ENCODE measurements around the gene BMPER. TPM values are rescaled to one million over a fixed set of nuclear protein-coding genes. Genes with fewer than 3 reads are reported as not detected.

Gene BMPER
- polyA plus RNA-seq, 1 donor from 2014 or later, result 2.1 TPM

DNA sequence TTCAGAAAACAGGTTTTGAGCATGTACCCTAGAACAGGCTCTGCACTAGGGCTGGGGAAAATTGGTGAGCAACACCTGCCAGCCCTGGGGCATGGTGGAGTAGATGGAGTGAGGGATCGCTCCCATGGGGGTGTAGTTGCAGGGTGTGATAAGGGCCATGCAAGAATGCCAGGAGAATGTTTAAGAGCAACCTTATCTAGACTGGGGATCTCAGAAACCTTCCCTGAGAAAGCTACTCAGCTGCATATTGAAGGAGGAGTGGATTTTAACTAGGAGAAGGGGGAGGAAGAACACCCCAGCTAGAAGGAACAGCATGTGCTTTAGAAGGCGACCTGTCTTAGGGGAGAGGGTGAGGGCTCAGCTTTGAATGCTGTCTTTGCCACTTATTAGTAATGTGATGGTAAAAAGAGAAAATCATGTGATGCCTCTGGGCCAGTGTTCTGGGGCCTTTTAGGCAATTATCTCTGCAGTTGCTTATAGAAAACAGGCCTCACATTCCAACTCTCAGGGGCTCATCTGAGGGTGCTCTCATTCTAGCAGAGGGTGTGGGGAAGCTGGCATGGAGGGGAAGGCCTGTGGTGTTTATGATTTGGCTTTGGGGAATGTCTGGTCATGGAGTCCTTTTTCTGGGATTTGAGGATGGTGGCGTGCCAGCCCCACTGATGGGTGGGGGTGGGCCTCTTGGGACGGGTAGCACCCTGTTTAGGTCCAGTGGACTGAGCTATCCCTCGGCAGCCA is 225.4 kb downstream of the BMPER start:
- Histone ChIP-seq H3K27me3 (ENCODE audit: insufficient read depth, low read depth, low read length) (no peaks in the 10 kb centered on the region), H2AFZ (ENCODE audit: low read depth, low read length) (no peak overlapping the region), H3K4me2 (ENCODE audit: low read length) (no peak overlapping the region), H3F3A (ENCODE audit: insufficient read depth, low read length, poor library complexity, severe bottlenecking) (no peaks in the 10 kb centered on the region), H3K4me3 (ENCODE audit: low read length) (no peak overlapping the region), H3K9ac (ENCODE audit: low read length) (no peak overlapping the region), H3K79me2 (replicated peaks; ENCODE audit: insufficient read depth, low read length) (no peaks in the 10 kb centered on the region), H4K20me1 (ENCODE audit: insufficient read depth) (no peaks in the 10 kb centered on the region), H3K9me2 (ENCODE audit: insufficient read depth, low read length) (no peaks in the 10 kb centered on the region), H3K27ac (ENCODE audit: low read length) (no peak overlapping the region), H3K9me3 (ENCODE audit: low read length) (no peaks in the 10 kb centered on the region), H3K36me3 (ENCODE audit: insufficient read depth, low read length) (no peaks in the 10 kb centered on the region)
- no peak for TF ChIP-seq TAF1 (IDR thresholded peaks at IDR 0.05; ENCODE audit: low read depth)
- TF ChIP-seq EP300 (conservative IDR thresholded peaks at IDR 0.05; ENCODE audit: poor library complexity, severe bottlenecking), result no peak
- TF ChIP-seq, protein P1, sequence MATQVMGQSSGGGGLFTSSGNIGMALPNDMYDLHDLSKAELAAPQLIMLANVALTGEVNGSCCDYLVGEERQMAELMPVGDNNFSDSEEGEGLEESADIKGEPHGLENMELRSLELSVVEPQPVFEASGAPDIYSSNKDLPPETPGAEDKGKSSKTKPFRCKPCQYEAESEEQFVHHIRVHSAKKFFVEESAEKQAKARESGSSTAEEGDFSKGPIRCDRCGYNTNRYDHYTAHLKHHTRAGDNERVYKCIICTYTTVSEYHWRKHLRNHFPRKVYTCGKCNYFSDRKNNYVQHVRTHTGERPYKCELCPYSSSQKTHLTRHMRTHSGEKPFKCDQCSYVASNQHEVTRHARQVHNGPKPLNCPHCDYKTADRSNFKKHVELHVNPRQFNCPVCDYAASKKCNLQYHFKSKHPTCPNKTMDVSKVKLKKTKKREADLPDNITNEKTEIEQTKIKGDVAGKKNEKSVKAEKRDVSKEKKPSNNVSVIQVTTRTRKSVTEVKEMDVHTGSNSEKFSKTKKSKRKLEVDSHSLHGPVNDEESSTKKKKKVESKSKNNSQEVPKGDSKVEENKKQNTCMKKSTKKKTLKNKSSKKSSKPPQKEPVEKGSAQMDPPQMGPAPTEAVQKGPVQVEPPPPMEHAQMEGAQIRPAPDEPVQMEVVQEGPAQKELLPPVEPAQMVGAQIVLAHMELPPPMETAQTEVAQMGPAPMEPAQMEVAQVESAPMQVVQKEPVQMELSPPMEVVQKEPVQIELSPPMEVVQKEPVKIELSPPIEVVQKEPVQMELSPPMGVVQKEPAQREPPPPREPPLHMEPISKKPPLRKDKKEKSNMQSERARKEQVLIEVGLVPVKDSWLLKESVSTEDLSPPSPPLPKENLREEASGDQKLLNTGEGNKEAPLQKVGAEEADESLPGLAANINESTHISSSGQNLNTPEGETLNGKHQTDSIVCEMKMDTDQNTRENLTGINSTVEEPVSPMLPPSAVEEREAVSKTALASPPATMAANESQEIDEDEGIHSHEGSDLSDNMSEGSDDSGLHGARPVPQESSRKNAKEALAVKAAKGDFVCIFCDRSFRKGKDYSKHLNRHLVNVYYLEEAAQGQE (IDR thresholded peaks at IDR 0.05; ENCODE audit: borderline replicate concordance), result no peak
- no peak for TF ChIP-seq SMC3 (conservative IDR thresholded peaks at IDR 0.05; ENCODE audit: poor library complexity)
- TF ChIP-seq MXI1 (conservative IDR thresholded peaks at IDR 0.05; ENCODE audit: poor library complexity, severe bottlenecking), result no peak
- no peak for TF ChIP-seq EZH2 (IDR thresholded peaks at IDR 0.05; ENCODE audit: borderline replicate concordance, insufficient read depth, low read length, poor library complexity, severe bottlenecking)
- no peak for TF ChIP-seq POLR2AphosphoS5 (IDR thresholded peaks at IDR 0.05)
- no peak for TF ChIP-seq RAD21 (conservative IDR thresholded peaks at IDR 0.05)
- TF ChIP-seq, protein P2, sequence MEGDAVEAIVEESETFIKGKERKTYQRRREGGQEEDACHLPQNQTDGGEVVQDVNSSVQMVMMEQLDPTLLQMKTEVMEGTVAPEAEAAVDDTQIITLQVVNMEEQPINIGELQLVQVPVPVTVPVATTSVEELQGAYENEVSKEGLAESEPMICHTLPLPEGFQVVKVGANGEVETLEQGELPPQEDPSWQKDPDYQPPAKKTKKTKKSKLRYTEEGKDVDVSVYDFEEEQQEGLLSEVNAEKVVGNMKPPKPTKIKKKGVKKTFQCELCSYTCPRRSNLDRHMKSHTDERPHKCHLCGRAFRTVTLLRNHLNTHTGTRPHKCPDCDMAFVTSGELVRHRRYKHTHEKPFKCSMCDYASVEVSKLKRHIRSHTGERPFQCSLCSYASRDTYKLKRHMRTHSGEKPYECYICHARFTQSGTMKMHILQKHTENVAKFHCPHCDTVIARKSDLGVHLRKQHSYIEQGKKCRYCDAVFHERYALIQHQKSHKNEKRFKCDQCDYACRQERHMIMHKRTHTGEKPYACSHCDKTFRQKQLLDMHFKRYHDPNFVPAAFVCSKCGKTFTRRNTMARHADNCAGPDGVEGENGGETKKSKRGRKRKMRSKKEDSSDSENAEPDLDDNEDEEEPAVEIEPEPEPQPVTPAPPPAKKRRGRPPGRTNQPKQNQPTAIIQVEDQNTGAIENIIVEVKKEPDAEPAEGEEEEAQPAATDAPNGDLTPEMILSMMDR (IDR thresholded peaks at IDR 0.05; ENCODE audit: poor library complexity, severe bottlenecking), result no peak

DNA sequence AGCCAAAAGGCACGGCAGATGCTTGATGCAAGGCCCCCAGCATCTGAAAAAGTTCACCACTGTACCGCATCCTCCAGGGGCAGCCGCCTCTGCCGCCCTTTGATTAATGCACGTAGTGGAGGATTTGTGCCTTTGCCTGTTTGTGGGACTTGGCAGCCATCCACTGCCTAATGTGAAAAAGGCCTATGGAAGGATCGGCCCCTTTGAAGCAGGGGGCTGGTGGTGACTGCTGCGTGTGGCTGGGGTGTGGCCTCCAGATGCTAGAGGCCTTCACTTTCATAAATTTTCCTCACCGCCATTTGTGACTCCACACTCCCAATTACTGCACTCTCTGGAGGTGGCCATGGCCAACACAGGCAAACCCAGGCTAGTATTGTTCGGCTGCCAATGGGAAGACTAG is 226.0 kb downstream of the BMPER start:
- Histone ChIP-seq H3K9me2 (ENCODE audit: insufficient read depth, low read length) (no peaks in the 10 kb centered on the region), H3F3A (ENCODE audit: insufficient read depth, low read length, poor library complexity, severe bottlenecking) (no peaks in the 10 kb centered on the region), H3K4me2 (ENCODE audit: low read length) (no peak overlapping the region), H3K79me2 (replicated peaks; ENCODE audit: insufficient read depth, low read length) (no peaks in the 10 kb centered on the region), H3K9ac (ENCODE audit: low read length) (no peak overlapping the region), H3K9me3 (ENCODE audit: low read length) (no peaks in the 10 kb centered on the region), H2AFZ (ENCODE audit: low read depth, low read length) (no peak overlapping the region), H4K20me1 (ENCODE audit: insufficient read depth) (no peaks in the 10 kb centered on the region), H3K4me3 (ENCODE audit: low read length) (no peak overlapping the region), H3K27me3 (ENCODE audit: insufficient read depth, low read depth, low read length) (no peaks in the 10 kb centered on the region), H3K36me3 (ENCODE audit: insufficient read depth, low read length) (no peaks in the 10 kb centered on the region), H3K27ac (ENCODE audit: low read length) (no peak overlapping the region)
- TF ChIP-seq MXI1 (conservative IDR thresholded peaks at IDR 0.05; ENCODE audit: poor library complexity, severe bottlenecking) (no peak), RAD21 (conservative IDR thresholded peaks at IDR 0.05) (no peak), TAF1 (IDR thresholded peaks at IDR 0.05; ENCODE audit: low read depth) (no peak), SMC3 (conservative IDR thresholded peaks at IDR 0.05; ENCODE audit: poor library complexity) (no peak), EZH2 (IDR thresholded peaks at IDR 0.05; ENCODE audit: borderline replicate concordance, insufficient read depth, low read length, poor library complexity, severe bottlenecking) (no peak), EP300 (conservative IDR thresholded peaks at IDR 0.05; ENCODE audit: poor library complexity, severe bottlenecking) (no peak), POLR2AphosphoS5 (IDR thresholded peaks at IDR 0.05) (no peak)
- TF ChIP-seq, protein P2 (IDR thresholded peaks at IDR 0.05; ENCODE audit: poor library complexity, severe bottlenecking), result no peak
- TF ChIP-seq, protein P1 (IDR thresholded peaks at IDR 0.05; ENCODE audit: borderline replicate concordance), result no peak

All from neural cell (in vitro differentiated cells).